DOHH2 (cell line): Measurements from ENCODE around the gene ADAM19.

Experiments used
- CTCF ChIP-seq: fragments of 200-600 bp; sonication (generic); IDR thresholded peaks from one replicate; pipeline ENCODE4 v1.5.1; 2014; ENCODE audit warnings: antibody characterized with exemption, mild to moderate bottlenecking, low read depth, low read length; ENCODE audit not compliant: poor library complexity, severe bottlenecking
- EZH2phosphoT487 ChIP-seq: fragments of 200-600 bp; sonication (generic); IDR thresholded peaks from 2 replicates; pipeline ENCODE4 v1.6.1; 2017; ENCODE audit warnings: borderline replicate concordance, mild to moderate bottlenecking, antibody characterized with exemption, low read length, moderate library complexity, mixed read lengths

- TF ChIP-seq EZH2phosphoT487, result no peak
- no peak for TF ChIP-seq CTCF
These were observed at the start of gene ADAM19 for GRCh38 chr5:157575381-157576020.
